ENCODE results near the gene TUSC2. TPM values are rescaled to one million over a fixed set of nuclear protein-coding genes. Genes with fewer than 3 reads are reported as not detected.

The TUSC2 gene
- total and polyA plus RNA-seq, 2 of the 13 experiments (the other 11 are each of a cell fraction or from before 2014, with no cell fraction given), result 36.7 to 39.1 TPM

- TF ChIP-seq ZKSCAN5 (CRISPR knock-in tag; IDR thresholded peaks at IDR 0.05) (0 out of 2 replicates have a peak, but pooled peaks have one; percentile 38), ARNT (IDR thresholded peaks at IDR 0.05) (no peak), MXD3 (CRISPR knock-in tag; IDR thresholded peaks at IDR 0.05) (peak; percentile 84), ZNF784 (CRISPR knock-in tag; IDR thresholded peaks at IDR 0.05; ENCODE audit: borderline replicate concordance) (peak; percentile 84; the same call in 1 of the 2 replicates), ZNF160 (CRISPR knock-in tag; IDR thresholded peaks at IDR 0.05) (no peak), ZNF264 (CRISPR knock-in tag; IDR thresholded peaks at IDR 0.05) (no peak), ZNF766 (CRISPR knock-in tag; IDR thresholded peaks at IDR 0.05; ENCODE audit: borderline replicate concordance) (no peak), RNF219 (CRISPR knock-in tag; IDR thresholded peaks at IDR 0.05) (no peak), MEIS1 (CRISPR knock-in tag; IDR thresholded peaks at IDR 0.05; ENCODE audit: borderline replicate concordance) (0 out of 2 replicates have a peak, but pooled peaks have one; percentile 31), ZNF484 (CRISPR knock-in tag; IDR thresholded peaks at IDR 0.05; ENCODE audit: borderline replicate concordance, low read depth) (no peak), HDAC1 (CRISPR knock-in tag; IDR thresholded peaks at IDR 0.05) (peak; percentile 96), ZNF282 (IDR thresholded peaks at IDR 0.05; ENCODE audit: partially characterized antibody) (no peak), ZNF790 (CRISPR knock-in tag; IDR thresholded peaks at IDR 0.05; ENCODE audit: borderline replicate concordance) (peak; percentile 87; the same call in 1 of the 2 replicates), NFKB2 (CRISPR knock-in tag; IDR thresholded peaks at IDR 0.05; ENCODE audit: borderline replicate concordance) (0 out of 2 replicates have a peak, but pooled peaks have one; percentile 11), RFX3 (CRISPR knock-in tag; IDR thresholded peaks at IDR 0.05) (no peak), ZNF562 (CRISPR knock-in tag; IDR thresholded peaks at IDR 0.05; ENCODE audit: borderline replicate concordance) (no peak), BRD4 (CRISPR knock-in tag; IDR thresholded peaks at IDR 0.05) (no peak; the same call in 1 of the 2 replicates), ZNF331 (CRISPR knock-in tag; IDR thresholded peaks at IDR 0.05) (no peak), ZFP1 (CRISPR knock-in tag; IDR thresholded peaks at IDR 0.05) (no peak; the same call in 1 of the 2 replicates), KAT2B (IDR thresholded peaks at IDR 0.05; ENCODE audit: borderline replicate concordance, low read depth, low read length) (no peak), ZBTB43 (CRISPR knock-in tag; conservative IDR thresholded peaks at IDR 0.05) (no peak), ARNTL (CRISPR knock-in tag; IDR thresholded peaks at IDR 0.05) (peak; percentile 62; the same call in 1 of the 2 replicates), ZNF7 (CRISPR knock-in tag; IDR thresholded peaks at IDR 0.05) (no peak), SKI (IDR thresholded peaks at IDR 0.05; ENCODE audit: partially characterized antibody) (peak; percentile 79), KLF16 (CRISPR knock-in tag; IDR thresholded peaks at IDR 0.05) (0 out of 4 replicates have a peak, but pooled peaks of 1 of the 2 experiments have one; percentile 64), SP4 (CRISPR knock-in tag; IDR thresholded peaks at IDR 0.05) (peak; percentile 95), ZNF446 (CRISPR knock-in tag; IDR thresholded peaks at IDR 0.05) (no peak)
Observed at GRCh38 chr3:50292159-50293078, 35.6 kb downstream of the TUSC2 start, which contains the start of gene IFRD2 (continued).

Measured in HepG2 (cell line).